Measurements from ENCODE around the gene KIRREL3. TPM values are rescaled to one million over a fixed set of nuclear protein-coding genes. Genes with fewer than 3 reads are reported as not detected.
A peak's percentile ranks its signal among the peaks of the same experiment; 100 is the strongest.

The KIRREL3 gene
- total RNA-seq, 2 donors from 2014 or later, result 1.2 to 1.3 TPM

DNA sequence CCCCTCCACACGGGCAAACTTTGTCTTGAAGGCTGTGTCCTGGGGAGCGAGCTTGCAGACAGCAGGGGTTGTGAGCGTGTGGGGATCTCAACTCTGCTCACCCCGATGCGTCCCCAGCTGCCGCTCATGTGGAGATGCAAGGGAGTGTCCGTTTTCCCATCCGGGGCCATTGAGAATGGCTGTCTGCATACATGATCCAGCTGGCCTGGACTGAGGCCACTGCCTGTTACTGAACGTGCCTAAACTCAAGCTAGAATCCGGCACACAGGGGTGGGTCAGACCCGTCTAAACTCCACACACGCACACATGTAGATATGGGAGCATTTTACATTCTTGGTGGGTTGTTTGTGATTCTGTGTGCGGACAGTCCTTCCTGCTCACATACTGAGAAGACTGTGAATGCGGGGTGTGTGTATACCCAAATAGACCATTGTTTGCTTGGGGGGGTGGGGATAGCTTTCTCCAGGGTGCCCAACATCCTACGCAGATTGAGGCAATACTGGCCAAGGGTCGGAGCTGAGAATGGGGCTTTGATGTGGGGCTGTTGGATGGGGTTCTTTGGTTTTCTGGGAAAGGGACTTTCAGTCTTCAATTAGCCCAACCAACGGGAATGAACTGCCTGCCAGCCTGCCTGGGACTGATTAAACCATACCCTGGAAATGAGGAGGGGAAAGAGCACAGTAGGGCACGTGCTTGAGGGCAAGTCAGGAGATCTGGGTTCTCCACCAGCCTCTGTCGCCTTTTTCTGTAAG, 584.7 kb downstream of the KIRREL3 start:
- DNase-seq (peak; percentile 56 to 66), ATAC-seq (no peak)
- intact Hi-C loops (cut with DNase I, micrococcal nuclease), result no loop called here

DNA sequence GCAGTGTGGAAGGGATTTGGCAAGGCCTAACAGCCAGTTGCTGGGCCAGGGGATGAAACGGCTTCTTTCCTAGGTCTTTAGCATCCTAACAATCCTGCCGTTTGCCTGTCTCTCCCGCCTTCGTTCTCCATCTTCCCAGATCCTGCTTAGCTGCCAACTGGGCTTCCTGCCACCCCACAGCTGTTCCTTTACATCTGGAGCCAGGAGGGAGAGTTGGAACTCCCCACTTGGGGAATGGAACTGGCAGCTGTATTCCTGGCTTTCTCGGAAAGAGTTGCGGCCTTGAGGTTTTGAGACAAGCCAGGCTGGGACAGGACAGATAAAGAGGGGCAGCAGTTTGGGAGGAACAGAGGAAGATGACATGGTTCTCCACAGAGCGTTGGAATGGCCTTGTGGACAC, 585.4 kb downstream of the KIRREL3 start:
- intact Hi-C loops (cut with DNase I, micrococcal nuclease), result no loop called here
- DNase-seq (peak; percentile 68 to 76), ATAC-seq (no peak)

DNA sequence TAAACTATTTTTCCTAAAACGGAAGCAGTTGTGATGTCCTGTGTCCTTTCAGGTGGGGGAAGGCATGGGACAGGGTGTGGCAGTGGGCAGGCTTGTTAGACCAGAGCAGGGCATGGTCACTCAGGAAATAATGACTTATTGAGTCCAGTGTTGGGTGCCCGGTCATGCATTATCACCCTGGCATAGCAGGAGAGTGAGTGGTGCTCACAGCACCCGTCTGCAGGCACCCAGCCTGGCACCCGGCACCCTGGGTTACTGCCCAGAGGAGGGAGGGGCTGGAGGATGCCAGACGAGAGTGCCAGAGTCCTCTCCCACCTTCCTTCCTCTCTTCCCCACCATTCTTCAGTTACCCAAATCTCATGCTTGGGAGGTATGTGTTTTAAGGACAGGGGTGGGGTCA, 586.0 kb downstream of the KIRREL3 start:
- DNase-seq (no peak), ATAC-seq (no peak)
- intact Hi-C loops (cut with DNase I, micrococcal nuclease), result no loop called here

DNA sequence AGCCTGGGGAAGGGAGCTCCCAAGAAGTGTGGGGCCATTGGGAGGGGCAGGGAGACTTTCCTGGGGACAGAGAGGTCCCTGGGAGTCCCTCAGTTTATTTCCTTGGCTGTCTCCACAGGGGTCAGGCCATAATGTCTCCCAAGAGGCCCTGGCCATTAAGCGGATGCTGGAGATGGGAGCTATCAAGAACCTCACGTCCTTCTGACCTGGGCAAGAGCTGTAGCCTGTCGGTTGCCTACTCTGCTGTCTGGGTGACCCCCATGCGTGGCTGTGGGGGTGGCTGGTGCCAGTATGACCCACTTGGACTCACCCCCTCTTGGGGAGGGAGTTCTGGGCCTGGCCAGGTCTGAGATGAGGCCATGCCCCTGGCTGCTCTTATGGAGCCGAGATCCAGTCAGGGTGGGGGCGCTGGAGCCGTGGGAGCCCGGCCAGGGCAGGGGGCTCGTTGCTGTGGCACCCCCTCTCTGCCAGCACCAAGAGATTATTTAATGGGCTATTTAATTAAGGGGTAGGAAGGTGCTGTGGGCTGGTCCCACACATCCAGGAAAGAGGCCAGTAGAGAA, 586.6 kb downstream of the KIRREL3 start:
- no peak for DNase-seq
- intact Hi-C loops (cut with DNase I, micrococcal nuclease), result no loop called here
- ATAC-seq, result no peak

DNA sequence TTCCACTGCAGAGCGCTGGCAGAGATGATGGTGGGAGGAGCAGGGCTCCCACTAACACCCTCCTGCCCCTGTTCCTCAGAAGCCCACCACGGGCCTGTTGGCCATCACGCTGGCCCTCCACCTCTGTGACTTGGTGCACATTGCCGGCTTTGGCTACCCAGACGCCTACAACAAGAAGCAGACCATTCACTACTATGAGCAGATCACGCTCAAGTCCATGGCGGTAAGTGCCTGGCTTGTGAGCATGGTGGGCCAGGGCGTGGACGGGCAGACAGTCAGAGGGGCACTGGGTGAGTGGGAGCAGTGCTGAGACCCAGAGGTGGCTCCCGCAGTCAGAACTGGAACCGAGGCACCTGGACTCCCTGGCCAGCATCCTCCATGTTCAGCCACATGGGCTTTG, 587.1 kb downstream of the KIRREL3 start:
- intact Hi-C loops (cut with DNase I, micrococcal nuclease), result no loop called here
- DNase-seq (no peak), ATAC-seq (no peak)

DNA sequence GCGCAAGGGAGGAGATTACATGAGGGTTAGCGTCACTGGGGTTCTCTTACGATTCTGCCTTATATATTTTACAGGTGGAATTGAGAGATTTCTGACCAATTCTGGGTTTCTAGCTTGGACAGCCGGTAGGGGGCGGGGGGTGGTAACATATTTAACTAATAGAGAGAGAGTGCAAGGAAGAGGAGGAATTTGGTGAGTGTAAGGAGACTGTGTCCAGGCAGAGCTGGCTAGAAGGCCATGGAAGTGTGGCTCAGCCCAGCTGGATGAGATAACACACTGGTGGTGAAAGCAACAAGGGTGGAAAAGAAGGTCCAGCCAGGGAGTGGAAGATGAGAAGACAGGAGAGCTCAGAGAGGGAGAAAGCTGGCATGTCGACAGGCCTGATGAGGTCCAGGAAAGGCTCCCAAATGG, 588.6 kb downstream of the KIRREL3 start:
- DNase-seq (no peak), ATAC-seq (no peak)
- intact Hi-C loops (cut with DNase I, micrococcal nuclease), result no loop called here

DNA sequence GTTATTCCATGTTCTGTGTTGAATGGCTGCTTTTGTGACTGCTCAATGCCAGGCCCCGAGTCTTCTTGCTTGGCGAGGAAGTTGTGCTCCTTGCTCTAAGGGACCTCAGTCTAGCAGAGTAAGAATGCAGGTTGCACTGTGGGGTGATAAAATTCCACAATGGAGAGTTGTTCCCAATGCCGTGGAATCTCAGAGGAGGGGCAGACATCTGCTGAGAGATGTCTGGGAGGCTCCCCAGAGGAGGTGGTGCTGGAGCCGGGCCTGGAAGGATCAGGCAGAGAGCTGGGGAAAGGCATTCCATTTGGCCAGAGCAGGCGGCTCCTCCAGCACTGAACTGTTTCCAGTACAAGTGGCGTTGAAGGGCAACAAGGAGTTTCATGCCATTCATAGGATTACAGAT, 589.9 kb downstream of the KIRREL3 start:
- DNase-seq (no peak), ATAC-seq (no peak)
- intact Hi-C loops (cut with DNase I, micrococcal nuclease), result no loop called here

DNA sequence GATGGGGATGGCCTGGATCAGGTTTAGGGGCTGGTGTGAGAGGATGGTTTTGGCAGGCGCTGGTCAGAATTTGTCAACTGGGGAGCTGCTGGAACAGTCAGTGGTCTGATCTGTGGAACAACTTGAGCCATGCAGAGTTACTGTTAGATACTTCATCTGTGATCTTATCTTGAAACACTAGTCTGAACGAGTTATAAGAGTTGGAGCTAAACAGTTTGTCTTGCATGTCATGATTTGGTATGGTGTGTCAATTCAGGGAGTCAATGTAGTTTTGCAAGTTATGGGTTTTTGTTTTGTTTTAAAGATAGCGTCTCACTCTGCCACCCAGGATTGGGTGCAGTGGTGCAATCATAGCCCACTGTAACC, 591.0 kb downstream of the KIRREL3 start:
- intact Hi-C loops (cut with DNase I, micrococcal nuclease), result no loop called here
- ATAC-seq, result no peak
- DNase-seq, result no peak

DNA sequence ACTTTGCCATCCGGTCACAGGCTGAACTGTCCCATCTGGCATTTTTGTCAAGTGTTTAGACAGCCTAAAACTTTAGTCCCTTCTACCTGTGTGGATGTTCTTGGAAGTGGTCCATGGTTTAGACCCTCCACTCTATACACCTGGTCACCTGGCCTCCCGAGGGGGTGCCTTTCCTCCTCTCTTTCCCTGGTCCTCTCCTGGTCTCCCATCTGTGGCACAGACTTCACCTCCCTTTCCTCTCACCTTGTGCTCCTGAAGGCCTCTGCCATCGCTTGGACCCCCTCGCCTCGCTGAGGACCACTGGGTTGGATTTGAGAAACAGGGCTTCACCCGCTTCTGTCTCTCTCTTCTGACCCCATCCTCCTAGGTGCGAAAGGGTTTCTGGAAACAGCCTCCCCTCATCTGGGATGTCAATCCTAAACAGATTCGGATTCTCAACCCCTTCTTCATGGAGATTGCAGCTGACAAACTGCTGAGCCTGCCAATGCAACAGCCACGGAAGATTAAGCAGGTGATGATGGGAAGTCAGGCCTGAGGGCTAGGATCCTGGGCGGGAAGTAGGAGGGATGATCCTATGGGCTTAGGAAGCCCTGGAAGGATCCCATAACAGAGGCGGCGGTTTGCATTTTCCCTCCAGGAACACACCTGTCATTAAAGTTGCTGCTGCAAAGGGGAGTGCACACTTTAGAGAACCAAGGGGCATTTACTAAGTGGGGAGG, 591.5 kb downstream of the KIRREL3 start:
- DNase-seq, result no peak

DNA sequence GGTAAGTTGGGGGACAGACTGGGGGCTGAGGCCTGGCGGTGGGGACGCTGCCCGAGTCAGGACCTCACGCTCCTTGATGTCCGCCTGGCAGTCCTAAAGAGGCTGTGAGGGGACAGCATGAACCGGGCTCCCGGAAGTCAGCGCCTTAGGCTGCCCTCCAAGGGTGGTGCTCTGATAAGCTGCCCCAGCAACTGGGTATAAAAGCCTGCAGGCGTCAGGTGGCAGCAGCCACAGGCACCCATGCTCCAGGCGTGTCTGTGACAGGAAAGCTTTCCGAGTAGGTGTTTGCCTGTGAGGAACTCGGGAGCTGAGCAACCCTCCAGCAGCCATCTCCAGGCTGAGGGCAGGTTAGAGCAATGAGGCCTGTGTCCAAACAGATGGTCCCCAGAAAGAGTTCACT, 592.1 kb downstream of the KIRREL3 start:
- DNase-seq, result peak in 1 of 2 donors; percentile 58
- ATAC-seq, result peak; percentile 56
- intact Hi-C loops (cut with DNase I, micrococcal nuclease), result no loop called here

More for the DNA sequence above, 591.5 kb downstream of the KIRREL3 start:
- no peak for ATAC-seq
- intact Hi-C loops (cut with DNase I, micrococcal nuclease), result no loop called here

DNA sequence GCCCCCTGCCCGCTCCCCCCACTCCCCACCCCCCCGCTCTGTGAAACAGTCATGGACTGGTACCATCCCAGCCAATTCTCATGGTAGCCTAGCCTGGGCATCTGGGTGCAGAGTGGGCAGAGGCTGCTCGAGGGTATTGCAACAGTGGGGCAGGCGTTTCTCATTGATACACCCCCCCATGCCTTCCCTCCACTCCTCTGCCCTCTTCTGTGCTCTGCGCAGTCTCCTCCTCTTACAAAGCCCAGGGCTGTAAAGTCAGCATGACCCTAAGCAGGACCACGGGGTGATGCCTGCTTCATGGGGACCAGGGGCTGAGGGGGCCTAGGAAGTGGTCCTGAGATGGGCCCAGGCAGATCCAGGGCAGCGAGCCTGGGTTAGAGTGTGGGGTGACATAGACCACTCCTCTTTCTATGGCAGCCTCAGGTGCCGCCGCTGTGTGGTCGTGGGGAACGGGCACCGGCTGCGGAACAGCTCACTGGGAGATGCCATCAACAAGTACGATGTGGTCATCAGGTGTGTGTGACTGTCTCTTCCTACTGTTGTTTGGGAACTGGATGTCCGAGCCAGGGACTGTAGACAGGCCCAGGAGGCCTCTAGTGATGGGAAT, 592.8 kb downstream of the KIRREL3 start:
- ATAC-seq (no peak), DNase-seq (no peak)
- intact Hi-C loops (cut with DNase I, micrococcal nuclease), result no loop called here

DNA sequence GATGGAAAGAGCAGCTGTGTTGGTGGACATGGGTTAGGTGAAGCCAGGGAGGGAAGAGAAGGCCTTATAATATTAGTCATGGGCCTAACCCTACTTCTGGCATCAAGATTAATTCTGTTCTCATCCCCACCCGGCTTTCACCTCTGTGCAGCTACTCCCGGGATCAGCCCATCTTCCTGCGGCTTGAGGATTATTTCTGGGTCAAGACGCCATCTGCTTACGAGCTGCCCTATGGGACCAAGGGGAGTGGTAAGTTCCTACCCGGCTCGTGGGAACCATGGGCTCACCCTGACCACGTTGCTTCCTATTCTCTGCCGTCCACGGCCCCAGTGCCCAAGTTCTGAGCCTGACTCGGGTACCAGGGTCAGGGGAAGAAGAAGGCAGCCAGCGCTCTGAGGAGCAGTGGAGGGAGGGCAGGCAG, 593.5 kb downstream of the KIRREL3 start:
- no peak for ATAC-seq
- no peak for DNase-seq
- intact Hi-C loops (cut with DNase I, micrococcal nuclease), result no loop called here

DNA sequence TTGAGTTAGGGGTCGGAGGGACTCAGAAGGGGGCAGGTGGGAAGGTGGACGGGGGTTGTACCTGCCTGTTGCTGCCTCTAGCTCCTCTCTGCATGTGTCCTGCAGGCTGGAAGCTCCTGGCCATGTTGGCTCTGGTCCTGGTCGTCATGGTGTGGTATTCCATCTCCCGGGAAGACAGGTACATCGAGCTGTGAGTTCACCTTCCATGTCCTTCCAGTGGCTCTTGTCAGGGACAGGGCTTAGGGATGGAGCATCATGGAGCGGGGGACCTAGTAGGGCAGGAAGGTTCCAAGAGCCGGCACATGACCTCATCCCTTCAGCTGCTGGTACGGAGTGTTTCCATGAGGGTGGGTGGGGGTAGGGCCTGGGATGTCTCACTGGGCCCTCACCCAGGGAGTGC, 594.2 kb downstream of the KIRREL3 start:
- intact Hi-C loops (cut with DNase I, micrococcal nuclease), result no loop called here
- DNase-seq, result no peak
- ATAC-seq, result no peak

DNA sequence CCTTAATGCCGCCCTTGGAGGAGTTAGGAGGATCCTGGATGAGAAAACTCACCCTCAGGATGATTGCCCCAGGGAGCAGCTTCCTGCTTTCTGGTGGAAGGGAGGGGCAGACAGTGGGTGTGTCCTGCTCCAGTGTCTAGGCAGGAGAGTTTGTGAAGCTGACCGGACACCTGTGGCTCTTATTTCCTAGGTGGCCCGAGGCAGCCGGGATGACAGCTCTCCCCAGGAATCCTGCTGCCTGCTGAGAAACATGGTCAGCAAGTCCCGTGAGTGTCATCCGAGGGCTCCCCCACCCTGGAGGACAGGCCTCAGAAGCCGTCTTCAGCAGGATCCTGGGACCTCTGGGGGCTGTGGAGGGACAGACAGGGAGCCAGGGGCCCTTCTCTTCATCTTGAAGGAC, 594.7 kb downstream of the KIRREL3 start:
- DNase-seq (peak; percentile 75 to 87), ATAC-seq (peak; percentile 79)
- intact Hi-C loops (cut with DNase I, micrococcal nuclease), result no loop called here

DNA sequence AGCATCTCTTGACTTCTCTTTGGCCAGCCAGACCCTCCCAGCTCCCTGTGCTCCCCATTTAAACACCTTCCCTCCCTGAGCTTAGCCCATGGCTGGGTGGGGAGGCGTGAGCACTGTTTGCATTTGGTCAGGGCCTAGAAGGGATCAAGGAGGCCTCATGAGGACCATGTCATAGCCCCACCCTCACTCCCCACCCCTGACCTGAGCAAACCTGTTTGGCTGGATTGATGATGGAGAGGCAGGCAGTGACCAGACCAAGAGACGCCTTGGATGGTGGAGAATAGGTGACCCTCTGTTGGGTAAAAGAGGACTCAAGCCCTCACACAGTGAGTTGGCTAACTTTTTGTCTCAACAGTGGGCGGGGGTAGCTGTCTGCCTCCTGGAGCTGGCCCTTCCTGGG, 595.2 kb downstream of the KIRREL3 start:
- peak; percentile 66 to 81 for DNase-seq
- intact Hi-C loops (cut with DNase I, micrococcal nuclease), result no loop called here
- peak; percentile 60 for ATAC-seq

DNA sequence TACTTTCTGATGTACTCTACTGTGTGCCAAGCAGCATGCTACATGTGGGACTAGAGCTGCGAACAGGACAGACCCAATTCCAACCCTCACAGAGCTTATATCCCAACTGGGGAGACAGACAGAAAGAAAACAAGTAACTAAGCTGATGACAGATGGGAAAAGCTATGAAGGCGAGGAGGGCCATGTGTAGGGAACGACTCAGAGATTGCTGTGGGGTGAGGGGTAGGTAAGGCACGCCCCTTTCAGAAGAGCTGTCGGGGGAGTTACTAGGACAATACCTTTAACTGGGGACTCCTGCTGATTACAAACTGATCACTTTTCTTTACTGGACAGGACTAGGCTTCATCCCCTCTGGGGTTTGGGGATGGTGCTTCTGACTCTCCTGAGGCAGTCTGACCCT, 596.2 kb downstream of the KIRREL3 start:
- DNase-seq (no peak), ATAC-seq (no peak)
- intact Hi-C loops (cut with DNase I, micrococcal nuclease), result no loop called here

DNA sequence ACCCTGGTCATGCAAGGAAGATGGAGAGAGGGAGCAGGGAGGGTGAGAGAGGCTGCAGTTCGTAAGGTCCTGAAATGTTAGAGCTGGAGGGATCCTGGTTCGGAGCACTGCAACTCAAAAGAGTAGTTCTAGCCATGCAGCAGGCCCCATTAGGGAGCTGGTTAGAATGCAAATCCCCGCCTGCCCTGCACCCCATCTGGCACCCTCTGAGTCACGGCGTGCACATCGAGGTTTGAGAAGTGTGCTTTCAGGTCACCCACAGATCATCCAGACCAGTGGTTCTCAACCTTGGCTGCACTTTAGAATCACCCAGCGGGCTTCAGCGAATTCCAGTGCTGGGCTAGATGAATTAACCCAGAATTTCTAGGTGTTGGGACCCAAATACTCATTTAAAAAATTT, 596.9 kb downstream of the KIRREL3 start:
- intact Hi-C loops (cut with DNase I, micrococcal nuclease), result no loop called here
- DNase-seq (no peak), ATAC-seq (no peak)

DNA sequence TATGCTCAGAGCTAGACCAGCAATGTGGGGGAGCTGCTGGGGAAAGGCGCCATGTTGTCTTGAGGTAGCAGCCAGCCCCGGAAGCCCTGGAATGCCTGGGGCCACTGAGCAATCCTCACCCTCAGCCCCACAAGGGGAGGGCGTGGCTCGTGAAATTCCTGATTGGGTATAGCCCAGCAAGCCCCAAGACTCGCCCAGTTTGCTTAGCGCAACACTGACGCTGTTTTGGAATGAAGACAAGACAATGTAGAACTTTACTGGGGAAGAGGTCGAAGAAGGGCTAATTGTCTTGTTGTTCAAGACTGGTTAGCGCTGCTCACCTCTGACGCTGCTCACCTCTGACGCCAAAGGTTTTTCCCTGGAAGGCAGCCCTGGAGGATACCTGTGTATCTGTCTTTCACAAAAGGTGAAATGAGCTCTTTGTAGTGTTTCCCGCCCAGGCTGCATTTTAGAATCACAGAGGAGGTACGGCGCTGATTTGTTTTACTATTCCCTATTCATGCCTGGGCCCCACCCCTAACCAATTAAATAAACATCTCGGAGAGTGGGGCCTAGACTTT, 597.5 kb downstream of the KIRREL3 start:
- DNase-seq (peak; percentile 84 to 91), ATAC-seq (peak; percentile 74)
- intact Hi-C loops (cut with DNase I, micrococcal nuclease), result no loop called here

DNA sequence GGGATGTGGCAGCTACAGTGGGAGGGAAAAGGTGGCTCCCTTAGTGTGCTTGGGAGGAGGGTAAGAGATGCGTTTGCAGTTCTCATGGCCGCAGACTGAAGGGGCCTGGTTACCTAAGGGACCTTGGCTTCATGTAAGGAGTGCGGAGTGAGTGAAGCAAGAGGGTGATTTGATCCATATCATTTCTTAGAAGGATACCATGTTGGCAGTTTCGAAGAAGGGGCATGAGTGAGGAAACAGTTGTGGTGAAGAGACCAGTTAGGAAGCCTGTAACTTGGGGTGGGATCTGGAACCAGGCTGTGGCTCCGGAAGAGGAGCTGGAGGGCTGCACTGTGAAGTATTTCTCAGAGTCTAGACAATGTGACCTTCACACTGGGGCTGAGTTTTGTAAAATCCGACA, 600.1 kb downstream of the KIRREL3 start:
- intact Hi-C loops (cut with DNase I, micrococcal nuclease), result no loop called here
- ATAC-seq (no peak), DNase-seq (peak in 1 of 2 donors; percentile 13)

DNA sequence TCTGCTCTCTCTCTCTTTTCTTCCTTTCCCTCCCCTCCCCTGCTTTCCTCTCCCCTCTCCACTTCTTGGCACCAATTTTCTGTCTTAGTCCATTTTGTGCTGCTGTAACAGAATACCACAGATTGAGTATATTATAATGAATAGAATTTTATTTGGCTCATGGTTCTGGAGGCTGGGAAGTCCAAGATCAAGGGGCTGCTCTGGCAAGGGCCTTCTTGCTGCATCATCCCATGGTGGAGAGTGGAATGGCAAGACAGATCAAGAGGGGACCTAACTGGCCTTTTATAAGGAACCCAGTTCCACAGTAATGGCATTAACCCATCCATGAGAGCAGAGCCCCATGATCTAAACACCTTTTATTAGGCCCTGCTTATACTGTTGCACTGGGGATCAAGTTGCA, 600.6 kb downstream of the KIRREL3 start:
- no peak for DNase-seq
- no peak for ATAC-seq
- intact Hi-C loops (cut with DNase I, micrococcal nuclease), result no loop called here

Measured in left colon (tissue), 2 donors.